Inferior parietal cortex (tissue), 1 donor: ENCODE results near the gene PHLDB2.

Experiments
- DNase-seq: peaks from one replicate; pipeline ENCODE4 v3.0.0-alpha.2; 2016; ENCODE audit errors: extremely low spot score

Gene PHLDB2

DNA sequence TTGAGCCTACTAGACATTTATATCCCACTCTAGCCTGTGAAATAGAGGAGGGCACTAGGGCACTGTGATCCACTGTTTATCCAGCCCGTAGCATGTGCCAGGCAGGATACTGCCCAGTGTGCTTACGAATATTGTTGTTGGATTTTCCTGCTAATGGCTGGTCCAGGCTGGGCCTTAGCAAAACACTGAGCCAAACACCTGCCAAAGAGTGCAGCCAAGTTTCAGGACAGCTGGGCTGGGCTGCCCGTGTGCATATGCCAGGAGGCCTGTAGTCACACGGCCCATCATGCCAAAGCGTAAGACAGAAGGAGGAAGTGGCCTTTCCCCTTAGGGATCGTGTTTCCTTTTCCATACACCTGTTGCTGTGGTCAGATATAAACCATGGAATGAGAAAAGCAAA, 65.2 kb downstream of the PHLDB2 start:
- no peak for DNase-seq

DNA sequence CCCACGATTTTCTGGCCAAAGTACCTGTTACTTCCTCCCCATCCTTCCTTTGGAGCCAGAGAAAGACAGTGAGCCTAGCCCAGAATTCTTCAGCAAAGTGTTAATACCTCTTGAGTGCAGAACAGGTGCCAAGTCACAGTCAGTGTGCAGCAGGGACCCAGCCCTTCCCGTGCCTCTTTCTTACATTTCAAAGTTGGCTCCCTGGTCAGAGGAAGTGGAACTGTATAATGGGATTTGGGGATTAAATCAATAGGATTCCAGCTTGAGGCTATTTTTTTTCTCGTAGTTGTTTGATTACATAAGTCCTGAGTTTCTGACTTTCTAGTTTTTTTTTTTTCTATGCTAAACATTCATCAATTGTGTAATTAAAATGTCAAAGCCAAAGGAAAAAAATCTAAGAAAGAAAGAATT, 67.2 kb downstream of the PHLDB2 start:
- no peak for DNase-seq

DNA sequence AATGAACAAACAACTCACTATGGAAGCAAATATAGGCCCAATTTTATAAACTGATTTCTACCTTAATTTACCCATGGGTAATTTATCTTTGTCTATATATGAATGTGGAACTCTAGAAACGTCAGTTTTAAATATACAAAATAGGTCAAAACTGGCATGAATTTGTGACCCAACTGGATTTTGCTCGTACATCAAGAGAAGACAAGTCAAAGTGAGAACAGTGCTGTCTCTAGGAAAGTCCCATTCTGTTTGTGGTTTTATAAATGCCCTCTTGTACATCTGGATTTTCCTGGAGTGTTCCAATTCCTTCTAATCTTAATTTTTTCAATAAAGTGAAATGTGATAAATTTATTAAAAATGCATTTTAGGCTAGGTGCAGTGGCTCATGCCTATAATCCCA, 69.5 kb downstream of the PHLDB2 start:
- no peak for DNase-seq

DNA sequence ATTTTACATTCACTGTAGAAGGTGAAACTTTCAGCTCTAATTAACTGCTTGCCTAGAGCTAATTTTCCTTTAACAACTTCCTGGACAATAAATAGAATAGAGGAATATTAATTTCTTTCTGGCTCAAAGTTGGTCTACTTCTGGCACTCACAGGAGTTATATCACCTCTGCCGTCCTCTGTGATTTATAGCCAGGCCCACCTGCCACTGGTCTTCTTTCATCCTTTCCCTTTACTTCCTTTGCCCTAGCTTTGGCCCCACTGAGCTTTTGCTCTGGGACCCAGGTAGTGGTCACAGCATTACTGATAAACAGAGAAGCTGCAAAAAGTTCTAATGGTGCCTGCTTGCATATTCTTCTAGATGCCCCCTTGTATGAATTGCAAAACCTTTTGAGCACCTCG, 70.4 kb downstream of the PHLDB2 start:
- DNase-seq, result no peak

DNA sequence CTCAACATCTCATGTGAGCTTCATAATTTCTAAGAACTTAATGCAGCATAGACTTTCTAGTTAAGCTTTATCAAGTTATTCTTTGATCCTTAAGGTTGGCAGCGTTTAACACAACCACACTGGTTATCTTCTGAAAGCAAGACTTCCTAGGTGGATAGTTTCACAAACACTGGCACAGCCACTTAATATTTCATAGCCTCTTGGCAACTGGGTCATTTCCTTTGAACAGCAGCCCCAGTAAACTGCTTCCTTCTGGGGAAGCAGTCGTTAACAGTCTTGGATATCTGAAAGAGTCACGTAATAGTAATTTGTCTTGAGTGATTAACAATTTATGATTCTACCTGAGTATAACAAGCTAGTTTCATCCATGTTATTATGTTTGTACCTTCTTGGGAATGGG, 73.9 kb downstream of the PHLDB2 start:
- DNase-seq, result no peak

DNA sequence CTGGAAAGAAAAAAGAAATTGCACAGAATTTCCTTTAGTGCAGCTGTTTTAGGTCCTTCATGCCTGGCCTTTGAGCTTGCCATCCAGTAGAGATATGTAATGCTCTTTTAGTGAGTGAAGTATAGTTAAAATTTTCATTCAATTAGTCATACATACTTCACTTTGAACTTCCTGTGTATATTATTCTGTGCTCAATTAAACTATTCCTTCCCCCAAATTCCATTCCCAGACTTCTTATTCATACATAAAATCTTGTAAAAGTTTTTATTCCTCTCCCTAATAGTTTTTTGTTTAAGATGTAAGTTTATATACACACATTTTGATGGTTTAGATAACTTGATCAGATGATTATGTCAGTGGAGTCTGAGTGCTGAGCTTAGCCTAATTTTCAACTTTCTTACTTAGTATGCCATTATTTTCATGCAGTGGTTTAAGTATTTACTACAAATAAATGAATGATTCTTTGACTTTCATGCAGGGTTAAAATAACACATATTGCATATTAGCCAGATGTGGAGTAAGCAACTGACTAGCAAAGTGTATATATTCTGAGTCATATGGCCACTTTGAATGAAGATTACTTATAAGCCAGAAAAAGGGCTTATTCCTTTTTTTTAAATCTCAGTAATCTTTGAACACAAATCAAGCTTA, 77.3 kb downstream of the PHLDB2 start:
- no peak for DNase-seq

DNA sequence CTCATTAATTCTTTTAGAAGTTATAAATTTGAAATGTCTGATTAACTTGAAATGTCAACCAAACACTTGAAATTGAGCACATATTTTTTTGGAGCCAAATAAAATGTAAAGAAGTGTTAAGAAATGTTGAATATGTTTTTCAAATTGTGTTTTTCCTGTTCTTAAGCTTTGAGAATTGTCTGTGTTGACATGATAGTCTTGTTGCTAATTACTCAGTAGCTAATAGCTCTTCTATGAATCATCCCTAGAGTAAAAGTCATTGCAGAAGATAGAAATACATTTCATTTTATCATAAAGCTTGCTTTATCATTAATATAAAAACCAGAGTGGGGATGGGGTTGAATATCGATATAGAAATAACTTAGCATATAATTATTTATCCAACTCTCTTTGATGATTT, 77.9 kb downstream of the PHLDB2 start:
- DNase-seq, result no peak

DNA sequence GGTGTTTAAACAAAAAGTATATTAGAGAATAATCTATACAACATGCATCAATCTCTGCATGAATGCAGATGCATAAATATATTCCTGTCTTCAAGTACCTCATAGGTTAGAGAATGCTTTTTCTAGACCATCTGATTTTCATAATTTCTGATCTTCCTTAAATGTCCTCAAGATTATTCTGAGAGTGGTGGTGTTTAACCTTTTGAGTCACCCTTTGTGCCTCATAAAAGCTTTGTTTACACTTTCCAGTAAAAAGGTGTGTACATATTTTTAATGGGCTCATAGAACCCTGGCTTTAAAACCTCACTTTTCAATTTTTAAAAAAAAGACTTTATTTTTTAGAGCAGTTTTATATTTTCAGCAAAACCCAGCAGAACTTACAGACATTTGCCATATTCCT, 78.8 kb downstream of the PHLDB2 start:
- DNase-seq, result no peak

DNA sequence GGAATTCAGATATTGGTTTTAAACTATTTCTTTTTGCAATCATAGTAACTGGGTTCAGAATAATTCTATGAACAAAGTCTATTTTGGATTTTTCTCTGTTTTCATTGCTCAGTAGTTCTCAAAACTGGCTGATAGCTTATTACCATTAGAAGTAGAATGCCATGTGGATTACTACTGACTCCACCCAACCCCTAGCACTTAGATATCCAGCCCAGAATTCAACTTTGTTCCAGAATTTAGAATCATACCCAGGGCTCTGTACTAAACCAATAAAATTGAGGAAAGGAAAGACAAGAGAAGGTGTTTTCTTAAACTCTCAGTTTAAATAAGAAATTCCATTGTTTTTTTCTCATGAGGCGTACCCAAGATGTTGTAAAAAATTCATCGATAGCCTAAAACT, 80.8 kb downstream of the PHLDB2 start:
- no peak for DNase-seq

DNA sequence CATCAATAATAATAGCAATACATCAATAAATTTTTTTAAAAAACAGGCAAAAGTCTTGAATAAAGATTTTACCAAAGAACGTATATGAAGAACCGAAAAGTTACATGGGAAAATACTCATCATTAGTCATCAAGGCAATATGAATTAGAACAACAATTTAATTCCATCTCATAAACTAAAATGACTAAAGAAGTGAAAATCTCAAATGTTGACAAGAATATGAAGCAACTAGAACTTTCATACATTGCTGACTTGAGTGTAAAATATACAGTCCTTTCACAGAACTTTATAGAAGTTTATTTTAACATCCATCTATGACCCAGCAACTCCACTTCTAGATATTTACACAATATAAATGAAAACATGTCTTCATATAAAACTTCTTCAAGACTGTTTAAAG, 84.5 kb downstream of the PHLDB2 start:
- no peak for DNase-seq

DNA sequence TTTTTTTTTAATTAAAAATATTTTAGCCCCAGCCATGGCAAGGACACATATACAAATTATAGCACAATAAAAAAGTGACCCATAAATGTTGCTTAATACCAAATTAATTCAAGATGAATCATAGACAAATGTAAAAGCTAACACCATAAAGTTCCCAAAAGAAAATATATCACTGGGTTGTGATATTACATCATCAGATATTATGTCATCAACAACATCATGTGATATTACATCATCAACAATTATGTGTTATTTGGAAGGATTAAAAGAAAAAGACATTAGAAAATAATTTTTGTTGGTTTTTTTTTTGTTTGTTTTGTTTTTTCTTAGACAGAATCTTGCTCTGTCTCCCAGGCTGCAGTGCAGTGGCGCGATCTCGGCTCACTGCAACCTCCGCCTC, 85.3 kb downstream of the PHLDB2 start:
- no peak for DNase-seq

DNA sequence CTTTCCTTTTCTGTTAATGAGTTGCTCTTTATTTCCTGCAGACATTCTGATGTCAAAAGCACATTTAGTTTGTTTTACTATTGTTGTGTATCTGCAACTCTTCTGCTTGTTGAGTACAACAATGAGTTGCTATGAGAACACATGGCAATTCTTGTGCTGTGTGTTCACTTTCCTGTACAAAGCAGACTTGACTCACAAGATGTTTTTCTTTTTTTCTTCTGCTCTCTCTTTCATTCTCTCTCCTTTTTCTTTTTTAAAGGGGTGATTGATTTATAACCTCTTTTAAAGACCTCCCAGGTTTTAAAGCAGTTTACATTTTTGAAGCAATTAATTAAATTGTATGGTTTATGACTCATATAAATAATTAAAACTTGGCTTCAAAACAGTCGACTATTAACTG, 88.2 kb downstream of the PHLDB2 start:
- DNase-seq, result no peak

DNA sequence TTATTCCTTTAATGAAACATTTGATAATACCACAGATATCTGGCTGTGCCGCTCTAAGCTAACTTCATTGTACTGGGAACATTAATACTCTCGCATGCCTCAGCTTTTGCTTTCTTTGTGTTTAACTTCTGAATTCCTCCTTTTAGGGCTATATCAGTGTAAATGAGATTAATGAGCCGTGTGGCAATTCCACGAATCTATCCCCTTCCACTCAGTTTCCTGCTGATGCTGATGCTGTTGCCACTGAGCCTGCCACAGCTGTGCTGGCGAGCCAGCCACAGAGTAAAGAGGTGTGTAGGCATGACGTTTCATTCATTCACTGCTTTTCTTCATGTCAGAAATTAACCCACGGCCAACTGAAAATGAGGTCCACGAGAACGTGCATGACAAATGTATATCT, 89.7 kb downstream of the PHLDB2 start:
- DNase-seq, result no peak

DNA sequence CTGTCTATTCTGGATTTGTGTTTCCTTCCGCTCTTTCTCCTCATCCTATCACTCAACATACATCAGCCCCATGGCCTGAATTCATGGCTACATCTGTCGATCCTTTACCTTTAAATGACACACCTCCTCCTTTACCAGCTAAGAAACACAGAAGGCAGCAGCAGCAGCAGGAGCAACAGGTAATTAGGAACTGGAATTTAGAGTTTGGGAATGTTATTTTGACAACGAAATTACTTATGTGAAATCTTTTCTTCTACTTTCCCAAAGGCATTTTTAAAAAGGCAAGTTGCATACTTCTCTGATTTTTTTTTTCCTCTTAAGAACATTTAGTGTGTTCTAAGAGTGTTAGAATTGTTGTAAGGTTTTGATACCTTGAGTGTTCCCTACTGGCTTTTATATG, 90.6 kb downstream of the PHLDB2 start:
- DNase-seq, result no peak

DNA sequence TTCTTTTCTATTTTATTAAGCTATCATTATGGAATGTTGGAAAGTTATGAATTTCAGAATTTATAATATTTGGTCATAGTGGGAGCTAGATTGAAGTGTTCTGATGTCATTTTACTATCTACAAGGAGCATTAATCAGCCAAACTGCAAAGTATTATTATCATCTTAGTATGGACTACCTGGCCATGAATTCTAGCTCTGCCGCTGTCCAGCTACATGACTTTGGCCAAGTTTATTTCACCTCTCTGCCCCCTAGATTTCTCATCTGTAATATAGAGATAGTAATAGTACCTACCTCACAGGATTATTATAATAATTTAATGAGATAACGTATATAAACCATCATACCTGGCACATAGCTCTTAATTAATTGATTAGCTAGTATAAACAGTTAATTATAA, 92.0 kb downstream of the PHLDB2 start:
- DNase-seq, result no peak

DNA sequence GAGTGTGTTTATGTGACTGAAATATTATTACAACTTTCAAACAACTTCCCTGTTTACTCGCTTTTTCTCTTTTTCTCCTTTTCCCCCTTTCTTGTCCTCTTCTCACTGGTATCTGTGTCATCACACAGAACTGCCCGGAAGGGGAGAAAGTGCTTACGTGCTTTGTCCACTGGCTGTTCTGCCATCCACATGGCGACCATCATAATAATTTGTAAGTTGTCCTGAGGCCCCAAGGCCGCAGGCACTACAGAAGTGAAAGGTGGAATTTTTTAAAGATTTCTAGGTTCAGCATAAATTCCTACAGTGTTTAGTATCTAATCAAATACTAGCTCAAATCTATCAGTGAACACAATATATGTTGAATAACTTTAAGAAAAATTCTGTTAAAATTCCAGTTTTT, 93.0 kb downstream of the PHLDB2 start:
- no peak for DNase-seq

DNA sequence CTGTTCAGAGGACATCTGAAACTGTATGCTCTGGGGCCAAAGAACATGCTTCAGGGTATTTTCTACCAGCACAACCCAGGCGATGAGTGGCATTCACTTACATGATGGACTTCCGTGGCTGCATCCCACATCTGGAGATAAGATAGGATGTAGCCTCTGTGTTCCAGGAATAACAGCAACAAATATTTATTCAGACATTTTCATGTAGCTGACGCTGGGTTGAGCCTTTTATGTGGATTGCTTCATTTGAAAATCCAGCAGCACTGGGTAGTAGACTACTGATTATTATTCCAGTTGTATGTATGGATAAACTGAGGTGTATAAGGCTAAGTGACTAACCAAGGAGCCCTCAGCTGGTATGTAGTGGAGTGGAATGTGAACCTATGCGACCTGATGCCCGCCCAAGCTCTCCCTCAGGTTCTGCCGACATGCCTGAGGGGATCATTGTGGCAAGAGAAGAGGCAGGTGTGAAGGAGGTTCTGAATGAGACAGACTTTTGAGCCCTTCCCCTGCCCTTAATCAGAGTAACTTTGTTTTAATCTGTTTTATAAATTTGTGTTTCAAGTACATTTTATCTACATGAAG, 93.9 kb downstream of the PHLDB2 start:
- DNase-seq, result no peak

DNA sequence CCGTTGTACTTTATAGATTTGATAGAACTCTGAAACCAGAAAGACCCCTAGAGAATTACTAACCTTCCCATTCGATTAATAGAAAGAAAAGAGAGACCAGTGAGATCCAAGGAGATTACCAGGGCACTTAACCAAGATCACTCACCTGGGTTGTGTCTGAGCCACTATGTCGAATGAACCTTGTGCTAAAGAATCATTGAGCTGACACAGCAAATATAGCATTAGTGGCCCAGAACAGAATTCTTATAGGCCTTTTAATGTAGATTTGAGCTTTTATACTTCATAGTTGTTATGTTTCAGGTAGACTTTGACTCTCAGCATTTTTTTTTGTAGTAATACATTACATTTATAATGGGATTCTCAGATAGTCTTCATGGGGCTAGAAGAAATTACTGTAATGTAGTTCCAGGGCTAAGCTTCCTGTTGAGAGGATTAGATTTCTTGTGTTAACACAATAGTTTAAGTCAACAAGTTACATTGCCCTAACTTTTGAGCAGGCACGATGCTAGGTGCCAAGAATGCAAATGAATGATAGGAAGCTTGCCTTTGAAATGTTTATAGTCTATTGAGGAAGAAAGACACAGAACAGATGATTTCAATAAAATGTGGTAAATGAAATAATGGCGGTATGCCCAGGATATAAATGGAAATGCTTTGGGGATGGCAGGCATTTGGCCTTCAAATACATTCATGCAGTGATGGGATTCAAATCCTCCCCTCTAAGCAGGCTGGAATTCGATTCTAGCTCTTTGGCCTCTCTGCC, 95.3 kb downstream of the PHLDB2 start:
- no peak for DNase-seq

DNA sequence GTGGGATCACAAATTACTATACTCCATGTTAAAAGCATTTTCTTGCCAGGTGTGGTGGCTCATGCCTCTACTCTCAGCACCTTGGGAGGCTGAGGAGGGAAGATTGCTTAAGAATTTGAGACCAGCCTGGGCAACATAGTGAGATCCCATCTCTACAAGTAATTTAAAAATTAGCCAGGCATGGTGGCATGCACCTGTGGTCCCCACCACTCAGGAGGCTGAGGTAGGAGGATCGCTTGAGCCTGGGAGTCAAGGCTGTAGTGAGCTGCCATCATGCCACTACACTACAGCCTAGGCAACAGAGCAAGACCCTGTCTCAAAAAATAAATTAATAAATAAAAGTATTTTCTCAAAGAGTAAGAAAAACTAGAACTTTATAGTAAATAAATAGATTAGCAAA, 96.8 kb downstream of the PHLDB2 start:
- no peak for DNase-seq

DNA sequence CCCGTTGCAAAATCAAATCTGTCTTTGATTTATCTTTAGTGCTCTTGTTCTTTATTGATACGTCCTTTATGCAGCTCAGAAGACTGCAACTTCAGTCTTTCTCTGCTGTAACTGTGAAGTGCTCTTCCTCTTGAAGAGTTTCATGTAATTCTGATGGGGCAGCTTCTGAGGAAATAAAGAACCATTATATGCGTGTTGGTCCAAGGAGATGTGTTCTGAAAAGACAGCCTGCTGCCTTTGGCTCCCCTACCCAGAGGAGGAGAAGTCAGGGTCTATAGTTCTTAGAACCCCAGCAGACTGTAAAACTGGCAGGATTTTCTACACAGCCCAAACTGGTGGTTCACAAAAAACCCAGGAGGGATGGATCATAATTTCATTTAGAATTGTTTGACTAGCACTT, 97.4 kb downstream of the PHLDB2 start:
- DNase-seq, result no peak

DNA sequence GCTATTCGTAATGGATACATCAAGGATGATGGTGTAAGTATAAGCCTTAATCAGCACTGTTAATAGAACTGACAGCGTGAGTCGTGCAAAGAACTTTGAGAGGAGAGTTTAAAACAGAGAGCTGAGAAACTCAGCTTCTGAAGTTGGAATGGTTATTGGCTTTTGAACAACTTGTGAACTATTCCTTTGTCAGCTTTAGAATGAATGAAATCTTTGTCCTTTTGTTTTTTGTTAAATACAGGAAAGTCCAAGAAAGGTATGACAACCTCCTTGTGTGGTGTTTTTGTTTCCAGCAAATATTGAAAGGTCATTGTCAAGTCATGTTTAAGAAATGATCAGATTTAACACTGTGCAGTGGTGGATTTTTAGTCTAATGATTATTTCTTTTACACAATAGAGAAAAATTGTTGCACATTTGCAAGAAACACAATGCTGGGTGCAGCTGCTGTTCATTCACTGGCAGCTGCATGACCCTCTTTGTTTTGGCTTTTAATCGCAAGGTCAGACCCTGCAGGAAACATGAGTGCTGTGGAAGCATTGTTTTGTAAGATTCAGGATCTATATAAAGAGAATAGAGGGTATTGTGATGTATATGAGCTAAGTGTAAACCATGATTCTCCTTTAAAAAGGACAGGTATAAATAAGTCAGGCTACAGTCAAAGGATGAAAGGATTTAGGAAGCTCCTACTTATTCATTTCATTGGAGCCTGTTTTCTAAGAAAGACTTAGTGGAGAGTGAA, 98.1 kb downstream of the PHLDB2 start:
- no peak for DNase-seq

DNA sequence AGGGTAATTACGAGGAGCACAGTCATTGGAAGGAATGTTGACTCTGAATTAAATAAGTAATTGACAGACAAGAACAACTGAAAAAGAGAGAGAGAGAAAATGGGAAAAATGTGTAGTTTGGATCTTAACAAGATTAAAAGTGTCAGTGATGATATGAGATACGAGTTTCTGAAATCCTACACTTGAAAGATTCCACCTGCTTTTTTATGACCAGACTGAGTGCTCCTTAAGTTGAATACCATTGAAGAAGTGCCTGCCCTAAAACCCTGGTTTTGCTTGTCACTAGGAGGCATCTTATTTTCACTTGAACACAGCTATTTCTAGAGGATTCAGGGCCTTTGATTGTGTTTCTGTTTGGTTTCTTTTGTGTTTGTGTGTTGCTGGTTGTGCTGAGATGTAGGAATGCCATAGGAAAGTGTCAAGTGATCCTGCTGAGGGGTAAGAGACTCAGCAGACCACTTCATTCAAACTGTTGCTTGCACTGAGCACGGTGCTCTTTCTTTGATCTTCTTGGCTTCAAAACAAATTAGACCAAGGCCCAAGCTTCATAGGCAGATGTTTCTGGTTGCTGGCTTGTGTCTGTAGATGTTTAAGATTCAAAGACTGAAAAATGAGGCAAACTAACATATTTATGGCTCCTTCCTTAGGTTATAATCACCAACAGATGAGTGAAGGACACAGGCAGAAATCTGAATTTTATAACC, 102.5 kb downstream of the PHLDB2 start:
- DNase-seq, result no peak
